ENCODE data around the gene TUBB6.

Gene TUBB6

GRCh38 chr18:12307701-12308385, at the start of gene TUBB6:
TSS of gene TUBB6 (plus strand) at chr18:12308241. CDS start at chr18:12308293, 52 bp downstream.
- in situ Hi-C loops (cut with HindIII; ENCODE audit: low sequenced_read_pairs) = loop anchor here (5.0 kb wide), 2 partner anchors 66 to 236 kb away; no protein-coding TSS in a partner anchor

- in situ Hi-C loops (cut with HindIII; ENCODE audit: low sequenced_read_pairs) = no loop called here
These were observed 49.0 kb upstream of the TUBB6 start for GRCh38 chr18:12258719-12259705.

- in situ Hi-C loops (cut with HindIII; ENCODE audit: low sequenced_read_pairs) = no loop called here
These were observed 45.3 kb upstream of the TUBB6 start for GRCh38 chr18:12262748-12263147.

GRCh38 chr18:12264864-12265263, 43.2 kb upstream of the TUBB6 start:
- in situ Hi-C loops (cut with HindIII; ENCODE audit: low sequenced_read_pairs) = no loop called here

- in situ Hi-C loops (cut with HindIII; ENCODE audit: low sequenced_read_pairs) = no loop called here
These were observed 36.4 kb upstream of the TUBB6 start for GRCh38 chr18:12271376-12272235.

- in situ Hi-C loops (cut with HindIII; ENCODE audit: low sequenced_read_pairs) = no loop called here
These were observed 33.2 kb upstream of the TUBB6 start for GRCh38 chr18:12274793-12275192.

GRCh38 chr18:12276736-12277554, 31.1 kb upstream of the TUBB6 start:
- in situ Hi-C loops (cut with HindIII; ENCODE audit: low sequenced_read_pairs) = no loop called here

GRCh38 chr18:12278215-12278671, 29.8 kb upstream of the TUBB6 start:
- in situ Hi-C loops (cut with HindIII; ENCODE audit: low sequenced_read_pairs) = no loop called here

GRCh38 chr18:12278741-12279682, 29.0 kb upstream of the TUBB6 start:
- in situ Hi-C loops (cut with HindIII; ENCODE audit: low sequenced_read_pairs) = no loop called here

- in situ Hi-C loops (cut with HindIII; ENCODE audit: low sequenced_read_pairs) = no loop called here
These were observed 28.1 kb upstream of the TUBB6 start for GRCh38 chr18:12279781-12280531.

- in situ Hi-C loops (cut with HindIII; ENCODE audit: low sequenced_read_pairs) = no loop called here
These were observed 26.2 kb upstream of the TUBB6 start for GRCh38 chr18:12281861-12282260.

GRCh38 chr18:12282442-12283039, 25.5 kb upstream of the TUBB6 start:
- in situ Hi-C loops (cut with HindIII; ENCODE audit: low sequenced_read_pairs) = no loop called here

- in situ Hi-C loops (cut with HindIII; ENCODE audit: low sequenced_read_pairs) = no loop called here
These were observed 24.8 kb upstream of the TUBB6 start for GRCh38 chr18:12283256-12283655.

GRCh38 chr18:12283666-12284065, 24.4 kb upstream of the TUBB6 start:
- in situ Hi-C loops (cut with HindIII; ENCODE audit: low sequenced_read_pairs) = no loop called here

GRCh38 chr18:12287131-12287681, 20.8 kb upstream of the TUBB6 start:
- in situ Hi-C loops (cut with HindIII; ENCODE audit: low sequenced_read_pairs) = no loop called here

- in situ Hi-C loops (cut with HindIII; ENCODE audit: low sequenced_read_pairs) = no loop called here
These were observed 20.2 kb upstream of the TUBB6 start for GRCh38 chr18:12287684-12288402.

- in situ Hi-C loops (cut with HindIII; ENCODE audit: low sequenced_read_pairs) = no loop called here
These were observed 19.7 kb upstream of the TUBB6 start for GRCh38 chr18:12288403-12288755.
